Measurements from ENCODE around the gene CNEP1R1.

CNEP1R1 gene

DNA sequence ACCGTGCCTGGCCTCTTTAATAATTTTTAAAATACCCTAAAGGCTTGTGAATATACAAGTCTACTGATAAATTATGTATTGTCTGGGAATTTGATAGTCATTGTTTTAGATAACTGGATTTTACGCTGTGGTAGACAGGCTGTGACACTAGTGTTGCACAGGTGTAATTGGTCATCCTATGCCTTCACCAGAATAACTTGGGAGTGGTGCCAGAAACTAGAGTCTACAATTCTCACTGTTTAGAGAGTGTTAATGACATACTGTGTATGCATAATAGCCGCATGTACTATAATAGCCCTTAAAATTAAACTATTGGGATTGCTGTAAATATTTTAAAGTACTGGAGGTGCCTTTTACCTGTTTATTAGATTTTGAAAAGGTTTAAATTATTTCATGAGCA lies 11.4 kb downstream of the CNEP1R1 start:
- H3K9me3 ChIP-seq (ENCODE audit: insufficient read depth, low read length): no peaks in the 10 kb centered on the region
- DNase-seq (ENCODE audit: low read depth, low spot score): no peak
- peaks cover 45% of the 10 kb centered on the region for H3K36me3 ChIP-seq (ENCODE audit: insufficient read depth, insufficient read length, low read length)
- no peak overlapping the region for H3K9ac ChIP-seq (ENCODE audit: insufficient read length, low read depth)
- no peak overlapping the region for H3K4me3 ChIP-seq (ENCODE audit: insufficient read length, low read depth)
- H3K4me1 ChIP-seq (ENCODE audit: insufficient read depth, insufficient read length): peaks cover 3% of the 10 kb centered on the region
- H3K27me3 ChIP-seq (ENCODE audit: insufficient read depth, insufficient read length): no peaks in the 10 kb centered on the region
- TF ChIP-seq ZNF274 (IDR thresholded peaks at IDR 0.05; ENCODE audit: low read depth, low read length) (no peak), YY1 (IDR thresholded peaks at IDR 0.05; ENCODE audit: insufficient read depth, insufficient read length) (no peak), SUZ12 (IDR thresholded peaks at IDR 0.05; ENCODE audit: extremely low read depth, insufficient read depth, insufficient read length) (no peak)

DNA sequence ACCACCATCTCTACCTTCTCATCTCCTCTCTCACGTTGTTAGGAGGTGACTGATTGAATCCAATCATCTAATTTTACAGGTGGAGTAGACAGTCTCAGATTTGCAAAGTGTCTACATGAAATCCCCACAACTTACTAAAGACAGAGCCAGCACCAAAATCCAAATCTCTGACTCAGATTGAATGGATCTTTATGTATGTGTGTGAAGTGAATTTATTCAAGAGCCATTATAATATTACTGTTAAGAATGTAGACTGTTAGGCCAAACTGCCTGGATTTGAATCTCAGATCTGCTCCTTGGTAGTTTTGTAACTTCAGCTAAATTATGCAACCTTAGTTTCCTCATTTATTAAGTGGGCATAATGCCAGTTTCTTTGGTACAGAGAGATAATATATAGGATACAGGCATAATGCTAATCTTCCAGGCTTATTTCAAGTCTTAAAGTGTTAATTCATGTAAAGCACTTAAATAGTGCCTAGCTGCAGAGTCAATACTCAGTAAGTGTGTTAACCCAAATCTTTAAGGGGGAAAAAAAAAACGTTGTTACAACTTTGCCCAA lies 12.7 kb downstream of the CNEP1R1 start:
- H3K9ac ChIP-seq (ENCODE audit: insufficient read length, low read depth): no peak overlapping the region
- no peak overlapping the region for H3K4me3 ChIP-seq (ENCODE audit: insufficient read length, low read depth)
- H3K4me1 ChIP-seq (ENCODE audit: insufficient read depth, insufficient read length): peaks cover 3% of the 10 kb centered on the region
- H3K9me3 ChIP-seq (ENCODE audit: insufficient read depth, low read length): no peaks in the 10 kb centered on the region
- no peak for TF ChIP-seq SUZ12 (IDR thresholded peaks at IDR 0.05; ENCODE audit: extremely low read depth, insufficient read depth, insufficient read length)
- no peak for TF ChIP-seq ZNF274 (IDR thresholded peaks at IDR 0.05; ENCODE audit: low read depth, low read length)
- TF ChIP-seq YY1 (IDR thresholded peaks at IDR 0.05; ENCODE audit: insufficient read depth, insufficient read length): no peak
- H3K36me3 ChIP-seq (ENCODE audit: insufficient read depth, insufficient read length, low read length): peaks cover 34% of the 10 kb centered on the region
- DNase-seq (ENCODE audit: low read depth, low spot score): no peak
- H3K27me3 ChIP-seq (ENCODE audit: insufficient read depth, insufficient read length): no peaks in the 10 kb centered on the region

DNA sequence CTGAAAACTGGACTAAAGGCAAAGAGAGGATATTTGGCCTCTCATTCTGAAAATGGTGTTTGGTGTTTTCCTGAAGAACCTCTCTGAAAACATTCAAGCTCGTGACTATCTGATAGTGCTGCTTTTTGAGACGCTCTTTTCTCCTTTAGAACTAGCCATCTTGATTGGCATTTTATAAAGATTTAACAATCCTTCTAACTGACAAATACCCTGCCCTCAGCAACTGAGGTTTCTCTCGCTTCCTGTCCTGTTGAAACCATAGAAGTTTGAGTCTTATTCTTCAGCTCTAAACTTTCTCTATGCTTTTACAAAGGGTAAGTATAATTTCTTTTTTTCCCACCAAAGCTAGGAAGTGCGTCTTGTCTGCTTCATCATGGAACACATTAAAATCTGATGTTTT lies 13.3 kb downstream of the CNEP1R1 start:
- Histone ChIP-seq H3K9ac (ENCODE audit: insufficient read length, low read depth) (no peak overlapping the region), H3K36me3 (ENCODE audit: insufficient read depth, insufficient read length, low read length) (peaks cover 31% of the 10 kb centered on the region), H3K4me3 (ENCODE audit: insufficient read length, low read depth) (no peak overlapping the region), H3K27me3 (ENCODE audit: insufficient read depth, insufficient read length) (no peaks in the 10 kb centered on the region), H3K9me3 (ENCODE audit: insufficient read depth, low read length) (no peaks in the 10 kb centered on the region), H3K4me1 (ENCODE audit: insufficient read depth, insufficient read length) (peaks cover 3% of the 10 kb centered on the region)
- TF ChIP-seq SUZ12 (IDR thresholded peaks at IDR 0.05; ENCODE audit: extremely low read depth, insufficient read depth, insufficient read length) (no peak), ZNF274 (IDR thresholded peaks at IDR 0.05; ENCODE audit: low read depth, low read length) (no peak), YY1 (IDR thresholded peaks at IDR 0.05; ENCODE audit: insufficient read depth, insufficient read length) (no peak)
- DNase-seq (ENCODE audit: low read depth, low spot score): no peak

DNA sequence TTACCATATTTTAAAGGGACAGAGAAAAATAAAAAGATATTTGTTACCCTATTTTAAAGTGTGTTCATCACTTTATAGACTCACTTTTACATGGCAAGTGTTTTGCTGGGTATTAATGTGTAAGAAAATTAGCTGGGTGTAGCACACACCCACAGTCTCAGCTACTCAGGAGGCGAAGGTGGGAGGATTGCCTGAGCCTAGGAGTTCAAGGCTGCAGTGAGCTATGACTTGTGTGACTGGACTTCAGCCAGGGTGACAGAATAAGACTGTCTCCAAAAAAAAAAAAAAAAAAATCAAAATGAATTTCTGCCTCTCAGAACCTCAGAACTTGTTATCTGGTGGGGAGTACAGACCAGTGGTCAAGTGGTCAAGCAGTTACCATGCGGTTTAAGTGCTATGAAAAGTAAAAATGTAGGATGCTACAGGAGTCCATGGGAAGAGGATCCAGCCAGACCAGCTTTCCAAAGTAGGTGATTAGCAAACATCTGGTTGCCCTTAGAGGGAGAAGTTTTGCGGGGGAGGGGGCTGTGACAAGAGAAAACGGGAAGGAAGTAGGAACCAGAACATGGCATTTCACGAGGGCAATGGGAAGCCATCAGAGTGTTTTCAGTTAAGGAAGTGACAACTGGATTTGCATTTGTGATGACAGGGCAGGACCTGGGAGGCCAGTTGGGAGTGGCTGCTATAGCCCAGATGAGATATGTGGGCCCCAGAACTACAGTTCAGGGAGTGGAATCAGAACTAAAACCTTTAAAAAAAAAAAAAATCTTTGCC lies 13.9 kb downstream of the CNEP1R1 start:
- Histone ChIP-seq H3K4me3 (ENCODE audit: insufficient read length, low read depth) (no peak overlapping the region), H3K9ac (ENCODE audit: insufficient read length, low read depth) (no peak overlapping the region), H3K27me3 (ENCODE audit: insufficient read depth, insufficient read length) (no peaks in the 10 kb centered on the region), H3K36me3 (ENCODE audit: insufficient read depth, insufficient read length, low read length) (peaks cover 28% of the 10 kb centered on the region), H3K4me1 (ENCODE audit: insufficient read depth, insufficient read length) (peaks cover 3% of the 10 kb centered on the region), H3K9me3 (ENCODE audit: insufficient read depth, low read length) (no peaks in the 10 kb centered on the region)
- DNase-seq (ENCODE audit: low read depth, low spot score): no peak
- TF ChIP-seq SUZ12 (IDR thresholded peaks at IDR 0.05; ENCODE audit: extremely low read depth, insufficient read depth, insufficient read length) (no peak), YY1 (IDR thresholded peaks at IDR 0.05; ENCODE audit: insufficient read depth, insufficient read length) (no peak), ZNF274 (IDR thresholded peaks at IDR 0.05; ENCODE audit: low read depth, low read length) (no peak)

DNA sequence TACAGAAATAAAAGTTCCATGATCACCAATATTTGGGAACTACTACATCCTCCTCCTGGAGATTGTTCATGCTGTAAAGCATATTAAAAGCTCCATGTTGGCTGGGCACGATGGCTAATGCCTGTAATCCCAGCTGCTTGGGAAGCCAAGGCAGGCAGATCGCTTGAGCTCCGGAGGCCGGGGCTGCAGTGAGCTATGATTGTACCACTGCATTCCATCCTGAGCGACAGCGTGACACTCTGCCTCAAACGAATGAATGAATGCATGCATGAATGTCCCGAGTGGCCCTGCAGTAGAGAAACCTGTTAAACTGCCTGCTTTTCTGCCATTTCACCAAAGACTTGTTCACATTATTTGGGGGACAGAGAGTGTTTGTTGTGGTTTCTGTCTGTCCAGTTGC lies 15.0 kb downstream of the CNEP1R1 start:
- Histone ChIP-seq H3K4me3 (ENCODE audit: insufficient read length, low read depth) (no peak overlapping the region), H3K27me3 (ENCODE audit: insufficient read depth, insufficient read length) (no peaks in the 10 kb centered on the region), H3K4me1 (ENCODE audit: insufficient read depth, insufficient read length) (peaks cover 3% of the 10 kb centered on the region), H3K9ac (ENCODE audit: insufficient read length, low read depth) (no peak overlapping the region), H3K36me3 (ENCODE audit: insufficient read depth, insufficient read length, low read length) (peaks cover 18% of the 10 kb centered on the region), H3K9me3 (ENCODE audit: insufficient read depth, low read length) (no peaks in the 10 kb centered on the region)
- no peak for DNase-seq (ENCODE audit: low read depth, low spot score)
- TF ChIP-seq YY1 (IDR thresholded peaks at IDR 0.05; ENCODE audit: insufficient read depth, insufficient read length): no peak
- TF ChIP-seq SUZ12 (IDR thresholded peaks at IDR 0.05; ENCODE audit: extremely low read depth, insufficient read depth, insufficient read length): no peak
- TF ChIP-seq ZNF274 (IDR thresholded peaks at IDR 0.05; ENCODE audit: low read depth, low read length): no peak

DNA sequence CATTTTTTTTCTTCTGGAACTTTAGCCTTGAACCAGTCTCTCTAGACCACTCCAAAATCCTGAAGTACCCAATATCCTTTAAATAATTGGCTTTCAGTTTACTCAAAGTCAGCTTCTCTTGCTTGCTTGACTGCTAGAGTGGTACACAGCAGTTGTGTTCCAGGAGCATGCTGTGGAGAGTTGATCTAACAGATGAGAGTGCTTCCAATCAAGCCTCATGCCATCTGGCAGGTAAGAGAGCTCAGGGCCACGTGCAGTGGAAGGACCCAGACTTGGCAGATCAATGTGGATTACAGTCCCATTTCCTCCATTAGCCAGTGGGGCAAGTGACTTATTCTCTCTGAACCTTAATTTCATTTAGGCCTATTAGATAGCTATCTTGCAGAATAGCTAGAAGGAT lies 15.7 kb downstream of the CNEP1R1 start:
- Histone ChIP-seq H3K9me3 (ENCODE audit: insufficient read depth, low read length) (no peaks in the 10 kb centered on the region), H3K36me3 (ENCODE audit: insufficient read depth, insufficient read length, low read length) (peaks cover 11% of the 10 kb centered on the region), H3K27me3 (ENCODE audit: insufficient read depth, insufficient read length) (no peaks in the 10 kb centered on the region), H3K4me1 (ENCODE audit: insufficient read depth, insufficient read length) (peaks cover 3% of the 10 kb centered on the region), H3K4me3 (ENCODE audit: insufficient read length, low read depth) (no peak overlapping the region), H3K9ac (ENCODE audit: insufficient read length, low read depth) (no peak overlapping the region)
- TF ChIP-seq ZNF274 (IDR thresholded peaks at IDR 0.05; ENCODE audit: low read depth, low read length) (no peak), SUZ12 (IDR thresholded peaks at IDR 0.05; ENCODE audit: extremely low read depth, insufficient read depth, insufficient read length) (no peak), YY1 (IDR thresholded peaks at IDR 0.05; ENCODE audit: insufficient read depth, insufficient read length) (no peak)
- DNase-seq (ENCODE audit: low read depth, low spot score): no peak

DNA sequence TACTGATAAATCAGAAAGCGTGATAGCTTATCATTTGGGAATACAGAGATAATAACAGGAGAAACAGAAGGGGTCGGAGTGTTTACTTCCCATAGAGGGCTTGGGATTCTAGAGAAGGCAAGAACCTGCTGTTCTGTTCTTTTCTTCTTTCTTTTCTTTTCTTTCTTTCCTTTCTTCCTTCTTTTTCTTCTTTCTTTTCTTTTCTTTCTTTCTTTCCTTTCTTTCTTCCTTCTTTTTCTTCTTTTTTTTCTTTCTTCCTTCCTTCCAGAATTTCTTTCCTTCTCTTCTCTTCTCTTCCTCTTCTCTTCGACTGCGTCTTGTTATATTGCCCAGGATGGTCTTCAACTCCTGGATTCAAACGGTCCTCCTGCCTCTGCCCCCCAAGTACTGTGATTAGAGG lies 18.3 kb downstream of the CNEP1R1 start:
- Histone ChIP-seq H3K36me3 (ENCODE audit: insufficient read depth, insufficient read length, low read length) (no peaks in the 10 kb centered on the region), H3K27me3 (ENCODE audit: insufficient read depth, insufficient read length) (no peaks in the 10 kb centered on the region), H3K9me3 (ENCODE audit: insufficient read depth, low read length) (no peaks in the 10 kb centered on the region), H3K9ac (ENCODE audit: insufficient read length, low read depth) (no peak overlapping the region), H3K4me3 (ENCODE audit: insufficient read length, low read depth) (no peak overlapping the region), H3K4me1 (ENCODE audit: insufficient read depth, insufficient read length) (peaks cover 3% of the 10 kb centered on the region)
- DNase-seq (ENCODE audit: low read depth, low spot score): no peak
- TF ChIP-seq SUZ12 (IDR thresholded peaks at IDR 0.05; ENCODE audit: extremely low read depth, insufficient read depth, insufficient read length) (no peak), YY1 (IDR thresholded peaks at IDR 0.05; ENCODE audit: insufficient read depth, insufficient read length) (no peak), ZNF274 (IDR thresholded peaks at IDR 0.05; ENCODE audit: low read depth, low read length) (no peak)

All from NT2/D1 (cell line).